ENCODE data around the gene AGK. TPM values are rescaled to one million over a fixed set of nuclear protein-coding genes. Genes with fewer than 3 reads are reported as not detected.

The AGK gene
- total and polyA plus RNA-seq, 2 experiments from 2014 or later = 21.9 to 37.9 TPM

- H3K79me2 ChIP-seq (replicated peaks; ENCODE audit: insufficient read depth) = peaks cover 65% of the 10 kb centered on the region
- Mint-ChIP-seq H3K27me3 (ENCODE audit: insufficient read depth, low read depth, poor library complexity) (peaks cover 6% of the 10 kb centered on the region), H3K27ac (no peak overlapping the region), H3K36me3 (ENCODE audit: low read depth) (no peaks in the 10 kb centered on the region), H3K9me3 (no peaks in the 10 kb centered on the region), H3K4me3 (no peak overlapping the region), H3K4me1 (peaks cover 58% of the 10 kb centered on the region)
- peaks cover 49% of the 10 kb centered on the region for H3K4me1 ChIP-seq (ENCODE audit: insufficient read depth)
- TF ChIP-seq NANOG (IDR thresholded peaks at IDR 0.05; ENCODE audit: borderline replicate concordance) = no peak
- TF ChIP-seq EZH2 (IDR thresholded peaks at IDR 0.05; ENCODE audit: low read depth, unreplicated experiment) = no peak
- H3K36me3 ChIP-seq (ENCODE audit: insufficient read depth) = no peaks in the 10 kb centered on the region
- H3F3A ChIP-seq (replicated peaks; ENCODE audit: low read depth) = peaks cover 3% of the 10 kb centered on the region; the same call in 1 of the 2 replicates
- H2AFZ ChIP-seq = no peak overlapping the region
- no peak overlapping the region for H3K27ac ChIP-seq (ENCODE audit: low read depth)
- H3K27me3 ChIP-seq (ENCODE audit: insufficient read depth) = peaks cover 12% of the 10 kb centered on the region
- no peak overlapping the region for H3K4me2 ChIP-seq
- ATAC-seq (no peak), DNase-seq (ENCODE audit: low spot score) (no peak)
- no peak overlapping the region for H3K4me3 ChIP-seq
- H4K20me1 ChIP-seq (replicated peaks; ENCODE audit: insufficient read depth) = peaks cover 7% of the 10 kb centered on the region; the same call in 1 of the 2 replicates
- H3K9me2 ChIP-seq (ENCODE audit: insufficient read depth) = no peaks in the 10 kb centered on the region
These were observed 147.2 kb downstream of the AGK start for GRCh38 chr7:141698247-141699015.

- no peak for TF ChIP-seq JUNB (IDR thresholded peaks at IDR 0.05; ENCODE audit: unreplicated experiment)
- TF ChIP-seq CREB1 (CRISPR knock-in tag; IDR thresholded peaks at IDR 0.05; ENCODE audit: low read depth) = no peak
- no peak for TF ChIP-seq EZH2 (IDR thresholded peaks at IDR 0.05; ENCODE audit: low read depth, unreplicated experiment)
- TF ChIP-seq ZNF114 (CRISPR knock-in tag; IDR thresholded peaks at IDR 0.05) = no peak
- no peak for ATAC-seq
- Histone ChIP-seq H3F3A (replicated peaks; ENCODE audit: low read depth) (peaks cover 3% of the 10 kb centered on the region; the same call in 1 of the 2 replicates), H2AFZ (no peak overlapping the region), H3K9me2 (ENCODE audit: insufficient read depth) (no peaks in the 10 kb centered on the region), H3K4me3 (no peak overlapping the region), H4K20me1 (replicated peaks; ENCODE audit: insufficient read depth) (peaks cover 7% of the 10 kb centered on the region; the same call in 1 of the 2 replicates), H3K4me2 (peak overlapping the region; percentile 99; the same call in 1 of the 2 replicates), H3K27ac (ENCODE audit: low read depth) (no peak overlapping the region), H3K79me2 (replicated peaks; ENCODE audit: insufficient read depth) (peaks cover 54% of the 10 kb centered on the region), H3K36me3 (ENCODE audit: insufficient read depth) (no peaks in the 10 kb centered on the region), H3K4me1 (ENCODE audit: insufficient read depth) (peaks cover 52% of the 10 kb centered on the region), H3K27me3 (ENCODE audit: insufficient read depth) (peaks cover 19% of the 10 kb centered on the region)
- DNase-seq (ENCODE audit: low spot score) = no peak
- H3K4me1 Mint-ChIP-seq = peaks cover 58% of the 10 kb centered on the region
- H3K27me3 Mint-ChIP-seq (ENCODE audit: insufficient read depth, low read depth, poor library complexity) = peaks cover 8% of the 10 kb centered on the region
- H3K4me3 Mint-ChIP-seq = peak overlapping the region; percentile 82; the same call in 2 of the 3 replicates
- H3K36me3 Mint-ChIP-seq (ENCODE audit: low read depth) = no peaks in the 10 kb centered on the region
- H3K9me3 Mint-ChIP-seq = no peaks in the 10 kb centered on the region
- H3K27ac Mint-ChIP-seq = no peak overlapping the region
These were observed 148.7 kb downstream of the AGK start for GRCh38 chr7:141699860-141700259.

- peaks cover 47% of the 10 kb centered on the region for H3K4me1 ChIP-seq (ENCODE audit: insufficient read depth)
- no peak overlapping the region for H3K27ac Mint-ChIP-seq
- H3K36me3 Mint-ChIP-seq (ENCODE audit: low read depth) = no peaks in the 10 kb centered on the region
- no peak overlapping the region for H2AFZ ChIP-seq
- peak overlapping the region; percentile 82 for H3K4me3 Mint-ChIP-seq
- H3K9me3 Mint-ChIP-seq = no peaks in the 10 kb centered on the region
- no peaks in the 10 kb centered on the region for H3K9me2 ChIP-seq (ENCODE audit: insufficient read depth)
- peaks cover 19% of the 10 kb centered on the region for H3K27me3 ChIP-seq (ENCODE audit: insufficient read depth)
- peaks cover 58% of the 10 kb centered on the region for H3K4me1 Mint-ChIP-seq
- H3K4me3 ChIP-seq = peak overlapping the region; percentile 93
- H3K79me2 ChIP-seq (replicated peaks; ENCODE audit: insufficient read depth) = peaks cover 53% of the 10 kb centered on the region
- no peak overlapping the region for H3K27ac ChIP-seq (ENCODE audit: low read depth)
- H4K20me1 ChIP-seq (replicated peaks; ENCODE audit: insufficient read depth) = peaks cover 7% of the 10 kb centered on the region; the same call in 1 of the 2 replicates
- H3K4me2 ChIP-seq = peak overlapping the region; percentile 99
- no peak for ATAC-seq
- no peaks in the 10 kb centered on the region for H3K36me3 ChIP-seq (ENCODE audit: insufficient read depth)
- H3F3A ChIP-seq (replicated peaks; ENCODE audit: low read depth) = peaks cover 3% of the 10 kb centered on the region; the same call in 1 of the 2 replicates
- TF ChIP-seq ETS1 (IDR thresholded peaks at IDR 0.05) (no peak), ZNF114 (CRISPR knock-in tag; IDR thresholded peaks at IDR 0.05) (no peak), NANOG (IDR thresholded peaks at IDR 0.05; ENCODE audit: borderline replicate concordance) (no peak), POLR2AphosphoS5 (IDR thresholded peaks at IDR 0.05; ENCODE audit: low read depth) (no peak)
- H3K27me3 Mint-ChIP-seq (ENCODE audit: insufficient read depth, low read depth, poor library complexity) = peaks cover 8% of the 10 kb centered on the region
- DNase-seq (ENCODE audit: low spot score) = no peak
These were observed 149.2 kb downstream of the AGK start for GRCh38 chr7:141700296-141700847.
